IMR-90 (cell line): Measurements from ENCODE around the gene RALGPS2. TPM values are rescaled to one million over a fixed set of nuclear protein-coding genes. Genes with fewer than 3 reads are reported as not detected.

Experiments
- ATAC-seq: fragments of 200-7000 bp; cut with Tn5 transposase; 2 replicates; pipeline ENCODE4 v1.9.1; 2020; ENCODE audit warnings: low read depth, mild to moderate bottlenecking, moderate library complexity
- BruUV-seq: library from RNA; stranded (reverse); fragments of 400-500 nt; replicated peaks from 2 replicates; lab custom pipeline; 2021; lab: Mats Ljungman, UMichigan
- CTCF ChIA-PET: fragments of 300-600 bp; formaldehyde crosslinking; extraction: SDS; loops from one replicate; lab custom pipeline; 2021; ENCODE audit warnings: antibody characterized with exemption; lab: Yijun Ruan, JAX
- POLR2A ChIA-PET: fragments of 300-600 bp; sonication (Branson Sonifier 250); formaldehyde crosslinking; loops from one replicate; lab custom pipeline; 2022; ENCODE audit warnings: antibody characterized with exemption; ENCODE audit not compliant: unreplicated experiment; lab: Charles Lee
- DNase-seq: peaks from one replicate; pipeline ENCODE4 v3.0.0; 2013
- H2AFZ ChIP-seq: replicated peaks from 2 replicates; pipeline ENCODE3; 2013; ENCODE audit warnings: low read length, mild to moderate bottlenecking; ENCODE audit not compliant: poor library complexity
- H2AK5ac ChIP-seq: 2 replicates; pipeline ENCODE4 v1.6.1; 2013; ENCODE audit warnings: low read depth, low read length, inconsistent platforms
- H2AK9ac ChIP-seq: replicated peaks from 2 replicates; pipeline ENCODE3; 2013; ENCODE audit warnings: mild to moderate bottlenecking, low read depth, low read length, moderate library complexity; ENCODE audit not compliant: poor library complexity
- H2BK120ac ChIP-seq: 2 replicates; pipeline ENCODE4 v1.6.1; 2013; ENCODE audit warnings: low read depth, low read length, inconsistent platforms
- H2BK15ac ChIP-seq: 3 replicates; pipeline ENCODE4 v1.6.1; 2013; ENCODE audit warnings: low read depth, low read length, inconsistent platforms
- H2BK20ac ChIP-seq: 2 replicates; pipeline ENCODE4 v1.6.1; 2013; ENCODE audit warnings: low read depth, mild to moderate bottlenecking, inconsistent platforms, low read length, moderate library complexity
- H2BK5ac ChIP-seq: 2 replicates; pipeline ENCODE4 v1.6.1; 2013; ENCODE audit warnings: mild to moderate bottlenecking, low read depth, low read length, inconsistent platforms; ENCODE audit not compliant: poor library complexity, severe bottlenecking
- H3K14ac ChIP-seq: replicated peaks from 2 replicates; pipeline ENCODE4 v1.6.1; 2013; ENCODE audit warnings: low read depth, low read length, inconsistent platforms
- H3K18ac ChIP-seq: 2 replicates; pipeline ENCODE4 v1.6.1; 2013; ENCODE audit warnings: low read depth, low read length, control low read depth
- H3K23ac ChIP-seq: 2 replicates; pipeline ENCODE4 v1.6.1; 2013; ENCODE audit warnings: low read depth, low read length, inconsistent platforms
- H3K27ac ChIP-seq: 2 replicates; pipeline ENCODE4 v1.5.1; 2013; ENCODE audit warnings: mild to moderate bottlenecking, control low read depth, low read length; ENCODE audit not compliant: insufficient read depth
- H3K27me3 ChIP-seq: 2 replicates; pipeline ENCODE4 v1.6.1; 2013; ENCODE audit warnings: low read length; ENCODE audit not compliant: control insufficient read depth, insufficient read depth
- H3K36me3 ChIP-seq: 2 replicates; pipeline ENCODE4 v1.6.1; 2013; ENCODE audit warnings: low read length, mixed read lengths; ENCODE audit not compliant: control insufficient read depth, insufficient read depth
- H3K4ac ChIP-seq: 2 replicates; pipeline ENCODE4 v1.6.1; 2013; ENCODE audit warnings: low read depth, low read length, inconsistent platforms
- H3K4me1 ChIP-seq: 2 replicates; pipeline ENCODE4 v1.6.1; 2013; ENCODE audit warnings: low read length, mixed read lengths; ENCODE audit not compliant: control insufficient read depth, insufficient read depth
- H3K4me2 ChIP-seq: 2 replicates; pipeline ENCODE4 v1.6.1; 2013; ENCODE audit warnings: low read depth, mild to moderate bottlenecking, control low read depth, low read length, moderate library complexity
- H3K4me3 ChIP-seq: 2 replicates; pipeline ENCODE4 v1.5.1; 2013; ENCODE audit warnings: low read depth, mild to moderate bottlenecking, control low read depth, low read length, moderate library complexity; ENCODE audit not compliant: insufficient read depth
- H3K56ac ChIP-seq: 2 replicates; pipeline ENCODE4 v1.6.1; 2013; ENCODE audit warnings: low read length, inconsistent platforms; ENCODE audit not compliant: insufficient read depth; ENCODE audit errors: extremely low read depth
- H3K79me1 ChIP-seq, 2 experiments: 2 replicates each; pipeline ENCODE4 v1.6.1; 2013; ENCODE audit warnings: low read length in 2 of 2, inconsistent platforms in 1 of 2, low read depth in 1 of 2
- H3K9ac ChIP-seq: 2 replicates; pipeline ENCODE4 v1.6.1; 2013; ENCODE audit warnings: low read depth, low read length, control low read depth
- H3K9me1 ChIP-seq: 2 replicates; pipeline ENCODE4 v1.6.1; 2013; ENCODE audit warnings: low read length, inconsistent platforms; ENCODE audit not compliant: insufficient read depth
- H3K9me3 ChIP-seq: 2 replicates; pipeline ENCODE4 v1.6.1; 2013; ENCODE audit warnings: low read length; ENCODE audit not compliant: control insufficient read depth, insufficient read depth
- H4K20me1 ChIP-seq: 2 replicates; pipeline ENCODE4 v1.6.1; 2013; ENCODE audit warnings: low read length, inconsistent platforms; ENCODE audit not compliant: insufficient read depth
- H4K5ac ChIP-seq: 2 replicates; pipeline ENCODE4 v1.6.1; 2013; ENCODE audit warnings: mild to moderate bottlenecking, low read depth, low read length, control low read depth
- H4K8ac ChIP-seq, 2 experiments: 2 replicates each; pipeline ENCODE4 v1.6.1; 2013; ENCODE audit warnings: low read depth in 2 of 2, low read length in 2 of 2, control low read depth in 1 of 2, inconsistent platforms in 1 of 2
- H4K91ac ChIP-seq: 2 replicates; pipeline ENCODE4 v1.6.1; 2013; ENCODE audit warnings: low read depth, low read length, inconsistent platforms; ENCODE audit not compliant: insufficient read depth
- CEBPB ChIP-seq: IDR thresholded peaks from 2 replicates; pipeline ENCODE4 v1.6.1; 2012; ENCODE audit warnings: low read depth, low read length, improper control_type of control experiment
- MAZ ChIP-seq: IDR thresholded peaks from 2 replicates; pipeline ENCODE4 v1.6.1; 2012; ENCODE audit warnings: low read depth, mild to moderate bottlenecking, low read length, improper control_type of control experiment, moderate library complexity, borderline replicate concordance
- MXI1 ChIP-seq: IDR thresholded peaks from 2 replicates; pipeline ENCODE4 v1.6.1; 2012; ENCODE audit warnings: low read depth, mild to moderate bottlenecking, low read length, moderate library complexity, borderline replicate concordance
- WGBS, 2 experiments: methylation state at CpG; one replicate each; pipeline versions ENCODE4 v1.1.5 to v1.1.7; 2013; ENCODE audit warnings: missing lambda C conversion rate in 2 of 2; ENCODE audit not compliant: insufficient read length in 1 of 2; ENCODE audit errors: extremely low coverage in 2 of 2; 5-methylcytosine and 5-hydroxymethylcytosine counted together
- dilution Hi-C: fragments of 300-500 bp; cut with HindIII; formaldehyde crosslinking; loops from one replicate; pipeline ENCODE4 v1.14.3; 2018; ENCODE audit warnings: low sequenced_read_pairs; ENCODE audit not compliant: unreplicated experiment
- in situ Hi-C: fragments of 300-500 bp; cut with MboI; formaldehyde crosslinking; loops from 3 replicates; pipeline ENCODE4 v1.14.3; 2019; ENCODE audit warnings: low sequenced_read_pairs, inconsistent platforms, mixed read lengths
- intact Hi-C: fragments of 100-400 bp; cut with micrococcal nuclease; formaldehyde crosslinking; loops from 2 replicates; pipeline ENCODE4 v1.10.0; 2022
- polyA plus RNA-seq, 3 experiments: library from polyadenylated mRNA; depleted of rRNA; stranded (reverse); fragments of >200 nt; gene quantifications; 2 replicates each; pipeline ENCODE4 v1.2.3, GENCODE V29; 2012; ENCODE audit warnings: low replicate concordance in 1 of 3
- total RNA-seq: library from RNA; depleted of rRNA; stranded (reverse); fragments of >200 nt; gene quantifications from 2 replicates; pipeline ENCODE4 v1.2.3, GENCODE V29; 2012

Gene RALGPS2
- total and polyA plus RNA-seq, 2 of the 4 experiments (the other 2 are of a cell fraction), result 13.8 to 148 TPM

DNA sequence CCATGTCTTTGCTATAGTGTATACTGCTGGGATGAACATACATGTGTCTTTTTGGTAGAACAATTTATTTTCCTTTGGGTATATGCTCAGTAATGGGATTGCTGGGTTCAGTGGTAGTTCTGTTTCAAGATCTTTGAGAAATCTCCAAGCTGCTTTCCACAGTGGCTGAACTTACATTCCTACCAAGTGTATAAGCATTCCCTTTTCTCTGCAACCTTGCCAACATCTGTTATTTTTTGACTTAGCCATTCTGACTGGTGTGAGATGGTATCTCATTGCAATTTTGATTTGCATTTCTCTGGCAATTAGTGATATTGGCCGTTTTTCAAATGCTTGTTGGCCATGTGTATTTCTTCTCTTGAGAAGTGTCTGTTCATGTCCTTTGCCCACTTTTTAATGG is 183.3 kb downstream of the RALGPS2 start:
- peaks cover 2 to 4% of the 10 kb centered on the region in 2 experiments; a peak in 1 of 4 replicates for H3K79me1 ChIP-seq
- H3K27ac ChIP-seq, result no peak overlapping the region
- no peak overlapping the region for H2AFZ ChIP-seq
- H3K4me3 ChIP-seq, result no peak overlapping the region
- DNase-seq (peak; percentile 58), ATAC-seq (peak; percentile 78)
- peaks cover 11% of the 10 kb centered on the region for H3K36me3 ChIP-seq
- H3K14ac ChIP-seq, result no peak overlapping the region
- H3K9me1 ChIP-seq, result no peaks in the 10 kb centered on the region
- no TSS peak for BruUV-seq
- H4K20me1 ChIP-seq, result no peaks in the 10 kb centered on the region
- H3K56ac ChIP-seq, result no peak overlapping the region
- TF ChIP-seq MAZ (no peak), CEBPB (no peak), MXI1 (no peak)
- intact Hi-C loops (loop anchor here (10.0 kb wide), 1 partner anchor 364 kb away; no protein-coding TSS in a partner anchor), in situ Hi-C loops (no loop called here), dilution Hi-C loops (no loop called here)
- H3K9me3 ChIP-seq, result no peaks in the 10 kb centered on the region
- no peak overlapping the region for H2BK15ac ChIP-seq
- no CpG with 5 or more reads among the region's 1 CpG for WGBS, 2 experiments
- no peak overlapping the region for H2BK5ac ChIP-seq
- ChIA-PET POLR2A (no interaction called here), CTCF (no interaction called here)
- H3K4me1 ChIP-seq, result peaks cover 1% of the 10 kb centered on the region; the same call in 1 of the 2 replicates
- no peak overlapping the region for H4K8ac ChIP-seq
- no peak overlapping the region for H3K18ac ChIP-seq
- H2BK120ac ChIP-seq, result no peak overlapping the region
- H3K4me2 ChIP-seq, result no peak overlapping the region
- H3K27me3 ChIP-seq, result no peaks in the 10 kb centered on the region
- H3K23ac ChIP-seq, result no peak overlapping the region
- H4K91ac ChIP-seq, result no peak overlapping the region
- H4K5ac ChIP-seq, result no peak overlapping the region
- H2AK9ac ChIP-seq, result no peak overlapping the region
- no peak overlapping the region for H3K4ac ChIP-seq
- H3K9ac ChIP-seq, result no peak overlapping the region
- no peak overlapping the region for H2BK20ac ChIP-seq
- H2AK5ac ChIP-seq, result no peak overlapping the region
